ENCODE data around the gene SLC39A11.

- TF ChIP-seq POLR2AphosphoS5 (IDR thresholded peaks at IDR 0.05) (no peak), CTCF (IDR thresholded peaks at IDR 0.05) (no peak)
Measured at GRCh38 chr17:72687886-72688285, 404.6 kb downstream of the SLC39A11 start.

Measured in upper lobe of left lung (tissue), 4 donors.